Erythroblast (primary cell): ENCODE data around the gene MAP2K1.

Source experiments
- GATA1 ChIP-seq: IDR thresholded peaks from 2 replicates; pipeline ENCODE4 v1.6.1; 2011; ENCODE audit warnings: low read depth, mild to moderate bottlenecking, control low read depth, low read length, moderate library complexity
- POLR2A ChIP-seq: IDR thresholded peaks from 2 replicates; pipeline ENCODE4 v1.6.1; 2011; ENCODE audit warnings: mild to moderate bottlenecking, low read length

GRCh38 chr15:66459818-66460615 lies 73.3 kb downstream of the MAP2K1 start:
- TF ChIP-seq POLR2A, result no peak
- TF ChIP-seq GATA1, result no peak
